ENCODE measurements around the gene MACIR.

DNA sequence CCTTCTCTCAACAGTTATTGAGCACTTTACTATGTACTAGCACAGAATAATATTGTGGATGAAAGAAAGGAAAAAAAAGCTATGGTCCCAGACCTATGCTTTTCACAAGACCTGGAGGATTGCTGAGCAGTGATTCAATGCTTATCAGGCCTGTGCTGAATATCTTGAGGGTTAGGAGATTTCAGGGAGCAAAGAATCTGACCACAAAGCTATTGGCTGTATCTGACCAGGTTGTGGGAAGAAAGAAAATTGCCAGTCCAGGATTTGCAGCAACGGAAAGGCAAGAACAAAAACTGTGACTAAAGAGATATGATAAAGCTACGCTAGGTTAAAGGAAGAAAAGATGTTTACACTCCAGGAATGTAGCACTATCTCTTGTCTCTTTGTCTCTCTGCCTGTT is 14.9 kb upstream of the MACIR start:
- TF ChIP-seq CTCF (IDR thresholded peaks at IDR 0.05) (no peak), POLR2A (IDR thresholded peaks at IDR 0.05) (no peak)
